Activated CD8-positive, alpha-beta T cell treated with anti-CD3 and anti-CD28 coated beads for 36 hours (primary cell): Measurements from ENCODE around the gene DTX2. TPM values are rescaled to one million over a fixed set of nuclear protein-coding genes. Genes with fewer than 3 reads are reported as not detected.
A peak's percentile ranks its signal among the peaks of the same experiment; 100 is the strongest.
"Not testable (repeated sequence)": the region's sequence is repeated elsewhere in the genome, so short reads cannot be mapped to it uniquely, and the experiment has no call there.

Experiments
- ATAC-seq: fragments of 200-7000 bp; cut with Tn5 transposase; one replicate; pipeline ENCODE4 v1.10.0; 2021; ENCODE audit warnings: mild to moderate bottlenecking, moderate library complexity
- CTCF ChIA-PET: fragments of 350-600 bp; sonication (Branson Sonifier 250); formaldehyde crosslinking; loops from one replicate; lab custom pipeline; 2021; ENCODE audit warnings: antibody characterized with exemption; lab: Charles Lee
- POLR2A ChIA-PET: fragments of 350-600 bp; sonication (Branson Sonifier 250); formaldehyde crosslinking; loops from one replicate; lab custom pipeline; 2021; ENCODE audit warnings: antibody characterized with exemption; lab: Charles Lee
- DNase-seq: peaks from one replicate; pipeline ENCODE4 v3.0.0-alpha.2; 2020
- H3K27ac Mint-ChIP-seq: one replicate; pipeline ENCODE4 v1.8.0; 2021; ENCODE audit warnings: mild to moderate bottlenecking, mixed read lengths
- H3K27me3 Mint-ChIP-seq: one replicate; pipeline ENCODE4 v1.8.0; 2021; ENCODE audit warnings: mixed read lengths
- H3K36me3 Mint-ChIP-seq: one replicate; pipeline ENCODE4 v1.8.0; 2021; ENCODE audit warnings: low read depth, mixed read lengths
- H3K4me1 Mint-ChIP-seq: one replicate; pipeline ENCODE4 v1.8.0; 2021; ENCODE audit warnings: low read depth, mixed read lengths
- H3K4me3 Mint-ChIP-seq: one replicate; pipeline ENCODE4 v1.8.0; 2021; ENCODE audit warnings: mild to moderate bottlenecking, moderate library complexity, mixed read lengths
- H3K9me3 Mint-ChIP-seq: one replicate; pipeline ENCODE4 v1.8.0; 2021; ENCODE audit warnings: mixed read lengths
- intact Hi-C: fragments of 100-400 bp; cut with micrococcal nuclease; formaldehyde crosslinking; loops from one replicate; pipeline ENCODE4 v1.10.0; 2022
- total RNA-seq, 2 experiments: library from RNA; stranded (reverse); gene quantifications; one replicate each; pipeline ENCODE4 v1.2.3, GENCODE V29; 2021

Gene DTX2
- total RNA-seq, 2 experiments from 2014 or later, result 20.5 to 20.8 TPM

DNA sequence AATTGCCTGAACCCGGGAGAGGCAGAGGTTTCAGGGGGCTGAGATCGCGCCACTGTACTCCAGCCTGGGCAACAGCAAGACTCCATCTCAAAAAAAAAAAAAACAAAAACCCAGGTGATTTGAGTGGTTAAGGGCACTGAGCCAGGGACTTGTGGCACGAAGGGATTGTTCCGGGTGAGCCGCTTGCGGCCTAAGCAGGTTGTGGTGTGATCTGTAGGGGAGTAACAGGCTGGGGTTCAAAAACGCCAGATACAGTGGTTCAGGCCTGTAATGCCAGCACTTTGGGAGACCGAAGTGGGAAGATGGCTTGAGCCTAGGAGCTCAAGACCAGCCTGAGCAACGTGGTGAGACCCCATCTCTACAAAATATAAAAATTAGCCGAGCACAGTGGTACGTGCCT, 17.7 kb upstream of the DTX2 start:
- POLR2A ChIA-PET, H3K27me3 Mint-ChIP-seq, intact Hi-C loops, H3K9me3 Mint-ChIP-seq, H3K4me3 Mint-ChIP-seq, H3K36me3 Mint-ChIP-seq, CTCF ChIA-PET: not testable (repeated sequence)
- peaks cover 13% of the 10 kb centered on the region for H3K4me1 Mint-ChIP-seq
- peak overlapping the region; percentile 58 for H3K27ac Mint-ChIP-seq
- ATAC-seq (peak; percentile 43), DNase-seq (peak; percentile 32)

- DNase-seq, result peak; percentile 47
- H3K27ac Mint-ChIP-seq, result peak overlapping the region; percentile 82
- H3K4me3 Mint-ChIP-seq, POLR2A ChIA-PET, intact Hi-C loops, H3K27me3 Mint-ChIP-seq, H3K9me3 Mint-ChIP-seq, CTCF ChIA-PET, H3K36me3 Mint-ChIP-seq: not testable (repeated sequence)
- H3K4me1 Mint-ChIP-seq, result peaks cover 13% of the 10 kb centered on the region
- peak; percentile 87 for ATAC-seq
These were observed 15.9 kb upstream of the DTX2 start for GRCh38 chr7:76445577-76446008.

GRCh38 chr7:76457017-76457416, 4.5 kb upstream of the DTX2 start:
- H3K27me3 Mint-ChIP-seq, H3K27ac Mint-ChIP-seq, H3K36me3 Mint-ChIP-seq, H3K4me3 Mint-ChIP-seq, DNase-seq, ATAC-seq, H3K4me1 Mint-ChIP-seq, intact Hi-C loops, CTCF ChIA-PET, H3K9me3 Mint-ChIP-seq, POLR2A ChIA-PET: not testable (repeated sequence)

DNA sequence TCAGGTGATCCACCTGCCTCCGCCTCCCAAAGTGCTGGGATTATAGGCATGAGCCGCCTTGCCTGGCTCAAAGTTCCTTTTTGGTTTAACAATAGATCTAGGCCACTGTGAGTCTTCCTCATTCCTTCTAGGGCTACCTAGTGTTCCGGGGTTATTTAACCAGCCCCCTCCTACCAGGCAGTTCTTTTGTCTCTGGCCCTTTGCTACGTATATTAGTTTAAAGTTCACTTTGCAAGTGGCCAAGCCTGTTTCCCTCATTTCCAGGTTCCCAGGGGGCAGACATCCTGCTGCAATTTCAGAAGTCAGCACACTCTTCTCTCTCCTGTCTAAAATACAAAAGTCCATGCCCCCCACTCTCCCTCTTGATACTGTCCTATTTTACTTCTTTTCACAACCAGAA, 3.0 kb upstream of the DTX2 start:
- H3K4me1 Mint-ChIP-seq, H3K36me3 Mint-ChIP-seq, CTCF ChIA-PET, DNase-seq, H3K27ac Mint-ChIP-seq, H3K4me3 Mint-ChIP-seq, ATAC-seq, POLR2A ChIA-PET, H3K27me3 Mint-ChIP-seq, intact Hi-C loops, H3K9me3 Mint-ChIP-seq: not testable (repeated sequence)

GRCh38 chr7:76460767-76461166, 742 bp upstream of the DTX2 start:
- DNase-seq, H3K4me1 Mint-ChIP-seq, H3K27me3 Mint-ChIP-seq, H3K9me3 Mint-ChIP-seq, CTCF ChIA-PET, H3K4me3 Mint-ChIP-seq, H3K36me3 Mint-ChIP-seq, ATAC-seq, POLR2A ChIA-PET, intact Hi-C loops, H3K27ac Mint-ChIP-seq: not testable (repeated sequence)

DNA sequence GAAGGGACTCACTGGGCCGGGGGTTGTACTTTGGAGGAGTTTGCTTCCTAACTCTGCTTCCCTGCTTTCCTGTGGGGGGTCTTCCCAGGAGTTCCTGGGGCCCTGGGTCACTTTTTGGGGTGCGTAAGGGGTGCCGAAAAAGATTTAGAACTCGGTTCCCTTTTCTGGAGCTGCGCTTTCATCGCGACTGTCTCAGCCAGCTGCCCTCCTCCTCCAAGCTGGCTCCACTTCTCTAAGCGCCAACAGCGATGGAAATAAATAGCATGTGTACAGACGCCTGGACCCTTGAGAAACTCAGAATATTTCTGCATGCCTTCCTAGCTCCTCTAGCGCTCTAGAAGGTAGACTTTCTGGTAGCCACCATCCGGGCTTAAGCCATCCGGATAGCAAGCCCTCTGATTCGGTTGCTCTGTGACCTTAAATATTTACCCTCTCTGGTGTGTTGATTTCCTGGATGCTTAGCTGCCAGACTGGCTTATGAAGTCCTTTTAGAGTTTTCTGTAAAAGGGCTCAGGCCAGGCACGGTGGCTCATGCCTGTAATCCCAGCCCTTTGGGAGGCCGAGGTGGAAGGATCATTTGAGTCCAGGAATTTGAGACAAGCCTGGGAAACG, 868 bp downstream of the DTX2 start:
- H3K9me3 Mint-ChIP-seq, H3K27me3 Mint-ChIP-seq, H3K4me1 Mint-ChIP-seq, POLR2A ChIA-PET, H3K4me3 Mint-ChIP-seq, CTCF ChIA-PET, ATAC-seq, H3K27ac Mint-ChIP-seq, DNase-seq, H3K36me3 Mint-ChIP-seq, intact Hi-C loops: not testable (repeated sequence)

- H3K27ac Mint-ChIP-seq, H3K36me3 Mint-ChIP-seq, H3K9me3 Mint-ChIP-seq, H3K4me3 Mint-ChIP-seq, ATAC-seq, H3K4me1 Mint-ChIP-seq, CTCF ChIA-PET, DNase-seq, H3K27me3 Mint-ChIP-seq, intact Hi-C loops, POLR2A ChIA-PET: not testable (repeated sequence)
These were observed 3.5 kb downstream of the DTX2 start for GRCh38 chr7:76464959-76465358.

- H3K4me3 Mint-ChIP-seq, DNase-seq, H3K4me1 Mint-ChIP-seq, H3K27ac Mint-ChIP-seq, ATAC-seq, intact Hi-C loops, CTCF ChIA-PET, H3K9me3 Mint-ChIP-seq, H3K27me3 Mint-ChIP-seq, POLR2A ChIA-PET, H3K36me3 Mint-ChIP-seq: not testable (repeated sequence)
These were observed 4.4 kb downstream of the DTX2 start for GRCh38 chr7:76465950-76466349.

DNA sequence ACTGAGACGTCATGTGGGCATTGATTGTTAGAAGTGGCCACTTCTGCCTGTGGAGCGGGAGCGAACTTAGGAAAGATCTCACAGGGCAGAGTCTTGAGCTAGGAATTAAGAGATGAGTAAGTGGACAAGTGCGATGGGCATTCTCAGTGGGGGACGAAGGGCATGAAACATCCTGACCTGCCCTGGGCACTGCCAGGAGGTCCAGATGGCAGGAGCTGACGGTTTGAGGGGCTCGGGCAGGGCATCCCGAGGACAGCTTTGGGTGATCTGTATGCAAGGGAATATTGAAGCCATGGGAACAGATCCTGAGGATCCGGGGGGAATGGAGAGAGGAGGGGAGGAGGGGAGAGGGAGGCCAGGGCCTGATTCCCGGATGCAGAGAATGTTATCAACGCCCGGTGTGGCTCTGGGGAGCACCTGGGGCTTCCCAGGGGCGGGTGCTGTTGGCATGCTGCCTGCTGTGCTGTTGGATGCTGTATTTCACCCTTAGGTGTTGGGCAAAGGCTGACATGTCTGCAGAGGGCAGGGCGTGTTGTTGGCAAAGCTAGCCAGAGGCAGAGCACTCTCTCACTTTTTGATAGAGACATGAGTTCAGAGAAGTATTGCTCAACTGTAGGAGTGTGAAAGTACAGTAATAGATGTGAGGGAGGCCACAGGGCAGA, 6.4 kb downstream of the DTX2 start:
- H3K4me1 Mint-ChIP-seq, DNase-seq, H3K4me3 Mint-ChIP-seq, intact Hi-C loops, H3K36me3 Mint-ChIP-seq, POLR2A ChIA-PET, H3K9me3 Mint-ChIP-seq, H3K27ac Mint-ChIP-seq, H3K27me3 Mint-ChIP-seq, CTCF ChIA-PET: not testable (repeated sequence)
- ATAC-seq, result peak; percentile 39

- H3K4me1 Mint-ChIP-seq, H3K9me3 Mint-ChIP-seq, H3K27ac Mint-ChIP-seq, intact Hi-C loops, H3K36me3 Mint-ChIP-seq, H3K4me3 Mint-ChIP-seq, POLR2A ChIA-PET, CTCF ChIA-PET, H3K27me3 Mint-ChIP-seq, DNase-seq, ATAC-seq: not testable (repeated sequence)
These were observed 10.2 kb downstream of the DTX2 start for GRCh38 chr7:76471556-76472221.

- H3K9me3 Mint-ChIP-seq, H3K27ac Mint-ChIP-seq, intact Hi-C loops, POLR2A ChIA-PET, H3K4me1 Mint-ChIP-seq, CTCF ChIA-PET, DNase-seq, H3K4me3 Mint-ChIP-seq, H3K36me3 Mint-ChIP-seq, ATAC-seq, H3K27me3 Mint-ChIP-seq: not testable (repeated sequence)
These were observed 11.6 kb downstream of the DTX2 start for GRCh38 chr7:76473097-76473496.

GRCh38 chr7:76476280-76476679, 14.8 kb downstream of the DTX2 start:
- intact Hi-C loops, result not testable (repeated sequence)

More at GRCh38 chr7:76476280-76476679, 14.8 kb downstream of the DTX2 start:
- H3K4me3 Mint-ChIP-seq, H3K9me3 Mint-ChIP-seq, DNase-seq, POLR2A ChIA-PET, H3K27ac Mint-ChIP-seq, ATAC-seq, CTCF ChIA-PET, H3K4me1 Mint-ChIP-seq, H3K27me3 Mint-ChIP-seq, H3K36me3 Mint-ChIP-seq: not testable (repeated sequence)
